ENCODE measurements around the gene DSN1.

GRCh38 chr20:36796875-36797274, 23.3 kb upstream of the DSN1 start:
- TF ChIP-seq CTCF (IDR thresholded peaks at IDR 0.05) (no peak), POLR2A (IDR thresholded peaks at IDR 0.05) (no peak)
